CD8-positive, alpha-beta memory T cell (primary cell): Measurements from ENCODE around the gene EXTL2. TPM values are rescaled to one million over a fixed set of nuclear protein-coding genes. Genes with fewer than 3 reads are reported as not detected.
A peak's percentile ranks its signal among the peaks of the same experiment; 100 is the strongest.

ENCODE experiments used
- CTCF ChIA-PET: fragments of 350-600 bp; sonication (Branson Sonifier 250); formaldehyde crosslinking; loops from one replicate; lab custom pipeline; 2021; ENCODE audit warnings: antibody characterized with exemption; lab: Charles Lee
- POLR2A ChIA-PET: fragments of 350-600 bp; sonication (Branson Sonifier 250); formaldehyde crosslinking; loops from one replicate; lab custom pipeline; 2021; ENCODE audit warnings: antibody characterized with exemption; lab: Charles Lee
- DNase-seq, 5 donors: peaks; one replicate each; pipeline versions ENCODE4 v3.0.0 to v3.0.0-alpha.2; 2020 to 2022; ENCODE audit warnings: mixed read lengths in 1 of 5
- H3K27ac ChIP-seq: one replicate; pipeline ENCODE4 v1.7.0; 2013; ENCODE audit warnings: low read depth, mild to moderate bottlenecking, low read length, moderate library complexity
- H3K27me3 ChIP-seq: 2 replicates; pipeline ENCODE4 v1.7.0; 2013; ENCODE audit warnings: low read length, mild to moderate bottlenecking; ENCODE audit not compliant: insufficient read depth, poor library complexity, severe bottlenecking
- H3K36me3 ChIP-seq: 2 replicates; pipeline ENCODE4 v1.7.0; 2013; ENCODE audit warnings: mild to moderate bottlenecking, low read length, moderate library complexity; ENCODE audit not compliant: insufficient read depth
- H3K4me1 ChIP-seq: 2 replicates; pipeline ENCODE4 v1.7.0; 2013; ENCODE audit warnings: mild to moderate bottlenecking, low read length, moderate library complexity; ENCODE audit not compliant: insufficient read depth
- H3K4me3 ChIP-seq: 2 replicates; pipeline ENCODE4 v1.7.0; 2013; ENCODE audit warnings: mild to moderate bottlenecking, low read length
- H3K9me3 ChIP-seq: 2 replicates; pipeline ENCODE4 v1.7.0; 2013; ENCODE audit warnings: mild to moderate bottlenecking, low read length
- H3K27ac Mint-ChIP-seq, 8 donors: one replicate each; pipeline ENCODE4 v1.8.0; 2020 to 2021; ENCODE audit warnings: mixed read lengths in 8 of 8, mild to moderate bottlenecking in 6 of 8, inconsistent platforms in 3 of 8, moderate library complexity in 3 of 8
- H3K27me3 Mint-ChIP-seq, 2 donors: one replicate each; pipeline ENCODE4 v1.8.0; 2020 to 2021; ENCODE audit warnings: mixed read lengths in 2 of 2, mild to moderate bottlenecking in 1 of 2, moderate library complexity in 1 of 2
- H3K36me3 Mint-ChIP-seq, 3 donors: one replicate each; pipeline ENCODE4 v1.8.0; 2020 to 2021; ENCODE audit warnings: mixed read lengths in 3 of 3, inconsistent platforms in 1 of 3, mild to moderate bottlenecking in 1 of 3
- H3K4me1 Mint-ChIP-seq, 3 donors: one replicate each; pipeline ENCODE4 v1.8.0; 2020 to 2021; ENCODE audit warnings: mixed read lengths in 3 of 3, inconsistent platforms in 1 of 3, mild to moderate bottlenecking in 1 of 3
- H3K4me3 Mint-ChIP-seq, 7 donors: one replicate each; pipeline ENCODE4 v1.8.0; 2020 to 2021; ENCODE audit warnings: mixed read lengths in 7 of 7, mild to moderate bottlenecking in 6 of 7, moderate library complexity in 4 of 7, inconsistent platforms in 2 of 7
- H3K9me3 Mint-ChIP-seq, 5 donors: one replicate each; pipeline ENCODE4 v1.8.0; 2020 to 2022; ENCODE audit warnings: mixed read lengths in 5 of 5, mild to moderate bottlenecking in 3 of 5, moderate library complexity in 2 of 5, inconsistent platforms in 1 of 5
- polyA plus RNA-seq: library from polyadenylated mRNA; unstranded; fragments of 300-500 nt; fragmentation: Illumina TruSeq; gene quantifications from one replicate; pipeline ENCODE4 v1.2.3, GENCODE V29; 2021
- total RNA-seq, 2 experiments: library from RNA; stranded (reverse); gene quantifications; one replicate each; pipeline ENCODE4 v1.2.3, GENCODE V29; 2021

Gene EXTL2
- 10 to 100 TPM; 11.5 to 12.9 TPM for total RNA-seq
- 3.2 TPM for polyA plus RNA-seq

- Mint-ChIP-seq H3K36me3 (peaks cover 3 to 41% (median 7%) of the 10 kb centered on the region in 3 donors), H3K4me3 (peak within 1 kb of the TSS; percentile 95 to 100 (median 97)), H3K27me3 (peaks cover 0 to 3% of the 10 kb centered on the region in 2 donors), H3K27ac (peak within 1 kb of the TSS; percentile 98 to 100 (median 100)), H3K4me1 (peaks cover 43 to 61% (median 51%) of the 10 kb centered on the region in 3 donors), H3K9me3 (peaks cover 0 to 7% (median 5%) of the 10 kb centered on the region in 5 donors)
- no peaks in the 10 kb centered on the region for H3K9me3 ChIP-seq
- H3K27ac ChIP-seq = peak within 1 kb of the TSS; percentile 99
- peaks cover 27% of the 10 kb centered on the region for H3K4me1 ChIP-seq
- POLR2A ChIA-PET = interaction anchor here (0.6 to 1.7 kb wide), 8 partner anchors 33 to 439 kb away, joined by 3 to 7 read pairs (median 4); partner anchors contain the start of gene S1PR1
- no peaks in the 10 kb centered on the region for H3K27me3 ChIP-seq
- H3K4me3 ChIP-seq = peak within 1 kb of the TSS; percentile 93
- H3K36me3 ChIP-seq = no peaks in the 10 kb centered on the region
- DNase-seq = peak; percentile 44 to 76 (median 60)
- CTCF ChIA-PET = interaction anchor here (1.0 to 2.1 kb wide), 9 partner anchors 10 to 415 kb away, joined by 3 to 6 read pairs (median 4); no protein-coding TSS in a partner anchor
Observed at GRCh38 chr1:100894603-100895539, at the start of gene EXTL2. EXTL2 (minus strand) TSS chr1:100894842; CDS start chr1:100888757, 6,085 bp downstream.

- H3K27ac ChIP-seq = no peak overlapping the region
- no peaks in the 10 kb centered on the region for H3K36me3 ChIP-seq
- no peak overlapping the region for H3K4me3 ChIP-seq
- DNase-seq = no peak
- H3K9me3 ChIP-seq = peaks cover 11% of the 10 kb centered on the region
- Mint-ChIP-seq H3K9me3 (peaks cover 2 to 50% (median 45%) of the 10 kb centered on the region in 5 donors), H3K4me3 (peak overlapping the region in 1 of 7 donors; percentile 64), H3K27ac (peak overlapping the region; percentile 1 to 76 (median 64)), H3K36me3 (peaks cover 55 to 86% (median 82%) of the 10 kb centered on the region in 3 donors), H3K4me1 (peaks cover 50 to 78% (median 64%) of the 10 kb centered on the region in 3 donors), H3K27me3 (peaks cover 0 to 1% of the 10 kb centered on the region in 2 donors)
- ChIA-PET CTCF (no interaction called here), POLR2A (no interaction called here)
- no peaks in the 10 kb centered on the region for H3K27me3 ChIP-seq
- peaks cover 32% of the 10 kb centered on the region for H3K4me1 ChIP-seq
Observed at GRCh38 chr1:100943533-100943932, 48.9 kb upstream of the EXTL2 start.

GRCh38 chr1:100942304-100943046 lies 47.8 kb upstream of the EXTL2 start:
- Mint-ChIP-seq H3K27ac (peak overlapping the region in 7 of 8 donors; percentile 1 to 84 (median 55)), H3K4me1 (peaks cover 46 to 74% (median 65%) of the 10 kb centered on the region in 3 donors), H3K4me3 (peak overlapping the region in 5 of 7 donors; percentile 2 to 71 (median 25)), H3K36me3 (peaks cover 58 to 86% (median 81%) of the 10 kb centered on the region in 3 donors), H3K27me3 (no peaks in the 10 kb centered on the region), H3K9me3 (peaks cover 6 to 40% (median 35%) of the 10 kb centered on the region in 5 donors)
- Histone ChIP-seq H3K4me3 (peak overlapping the region; percentile 30), H3K36me3 (no peaks in the 10 kb centered on the region), H3K27me3 (no peaks in the 10 kb centered on the region), H3K4me1 (peaks cover 29% of the 10 kb centered on the region), H3K9me3 (peaks cover 6% of the 10 kb centered on the region), H3K27ac (no peak overlapping the region)
- CTCF ChIA-PET = interaction anchor here (1.8 kb wide), 1 partner anchor 8 kb away, joined by 5 read pairs; no protein-coding TSS in a partner anchor
- POLR2A ChIA-PET = interaction anchor here (0.5 to 0.6 kb wide), 2 partner anchors 293 to 306 kb away, joined by 3 to 6 read pairs; no protein-coding TSS in a partner anchor
- DNase-seq = no peak

- no peak overlapping the region for H3K27ac ChIP-seq
- Mint-ChIP-seq H3K4me3 (peak overlapping the region in 6 of 7 donors; percentile 12 to 71 (median 26)), H3K36me3 (peaks cover 53 to 83% (median 79%) of the 10 kb centered on the region in 3 donors), H3K9me3 (peaks cover 9 to 32% (median 27%) of the 10 kb centered on the region in 5 donors), H3K27ac (peak overlapping the region in 7 of 8 donors; percentile 10 to 84 (median 44)), H3K27me3 (no peaks in the 10 kb centered on the region), H3K4me1 (peaks cover 43 to 72% (median 66%) of the 10 kb centered on the region in 3 donors)
- peak overlapping the region; percentile 30 for H3K4me3 ChIP-seq
- ChIA-PET CTCF (interaction anchor here (0.9 to 1.8 kb wide), 2 partner anchors 9 to 347 kb away, joined by 4 to 5 read pairs; no protein-coding TSS in a partner anchor), POLR2A (interaction anchor here (0.5 kb wide), 1 partner anchor 307 kb away, joined by 6 read pairs; no protein-coding TSS in a partner anchor)
- H3K36me3 ChIP-seq = no peaks in the 10 kb centered on the region
- peaks cover 29% of the 10 kb centered on the region for H3K4me1 ChIP-seq
- no peak for DNase-seq
- H3K9me3 ChIP-seq = no peaks in the 10 kb centered on the region
- no peaks in the 10 kb centered on the region for H3K27me3 ChIP-seq
Observed at GRCh38 chr1:100941580-100942216, 47.1 kb upstream of the EXTL2 start.

- POLR2A ChIA-PET = interaction anchor here (1.1 kb wide), 1 partner anchor 8 kb away, joined by 5 read pairs; no protein-coding TSS in a partner anchor
- no peak overlapping the region for H3K27ac ChIP-seq
- no peaks in the 10 kb centered on the region for H3K27me3 ChIP-seq
- CTCF ChIA-PET = interaction anchor here (0.9 to 1.8 kb wide), 3 partner anchors 8 to 347 kb away, joined by 3 to 5 read pairs (median 4); no protein-coding TSS in a partner anchor
- no peaks in the 10 kb centered on the region for H3K9me3 ChIP-seq
- Mint-ChIP-seq H3K27me3 (no peaks in the 10 kb centered on the region), H3K9me3 (peaks cover 9 to 30% (median 23%) of the 10 kb centered on the region in 5 donors), H3K27ac (peak overlapping the region in 7 of 8 donors; percentile 10 to 84 (median 39)), H3K4me3 (peak overlapping the region in 3 of 7 donors; percentile 0 to 63 (median 16)), H3K36me3 (peaks cover 52 to 83% (median 79%) of the 10 kb centered on the region in 3 donors), H3K4me1 (peaks cover 47 to 72% (median 66%) of the 10 kb centered on the region in 3 donors)
- no peaks in the 10 kb centered on the region for H3K36me3 ChIP-seq
- peaks cover 35% of the 10 kb centered on the region for H3K4me1 ChIP-seq
- H3K4me3 ChIP-seq = no peak overlapping the region
- DNase-seq = no peak
Observed at GRCh38 chr1:100941098-100941527, 46.5 kb upstream of the EXTL2 start.

GRCh38 chr1:100936194-100936967 lies 41.7 kb upstream of the EXTL2 start:
- Histone ChIP-seq H3K9me3 (no peaks in the 10 kb centered on the region), H3K4me1 (peaks cover 27% of the 10 kb centered on the region), H3K27ac (no peak overlapping the region), H3K27me3 (no peaks in the 10 kb centered on the region), H3K36me3 (peaks cover 4% of the 10 kb centered on the region), H3K4me3 (no peak overlapping the region)
- ChIA-PET CTCF (no interaction called here), POLR2A (no interaction called here)
- H3K4me1 Mint-ChIP-seq = peaks cover 50 to 89% (median 78%) of the 10 kb centered on the region in 3 donors
- no peak for DNase-seq
- H3K9me3 Mint-ChIP-seq = peaks cover 13 to 28% (median 14%) of the 10 kb centered on the region in 5 donors
- H3K4me3 Mint-ChIP-seq = no peak overlapping the region
- no peaks in the 10 kb centered on the region for H3K27me3 Mint-ChIP-seq
- peak overlapping the region in 6 of 8 donors; percentile 1 to 65 (median 36) for H3K27ac Mint-ChIP-seq
- H3K36me3 Mint-ChIP-seq = peaks cover 45 to 78% (median 77%) of the 10 kb centered on the region in 3 donors
